Lung (tissue), 12 donors: Measurements from ENCODE around the gene RFX3. TPM values are rescaled to one million over a fixed set of nuclear protein-coding genes. Genes with fewer than 3 reads are reported as not detected.

ENCODE experiments used
- ATAC-seq: fragments of 200-7000 bp; cut with Tn5 transposase; one replicate; pipeline ENCODE4 v1.9.1; 2020; ENCODE audit warnings: moderate number of reproducible peaks; ENCODE audit not compliant: insufficient read depth, low FRiP score
- DNase-seq, 3 donors: peaks; one replicate each; pipeline ENCODE4 v3.0.0-alpha.2; 2013 to 2017
- H3K27ac ChIP-seq, 2 donors: one replicate each; pipeline ENCODE4 v1.5.1; 2013; ENCODE audit warnings: mild to moderate bottlenecking in 2 of 2, moderate library complexity in 2 of 2, control low read depth in 1 of 2, inconsistent platforms in 1 of 2, low read depth in 1 of 2, low read length in 1 of 2
- H3K27me3 ChIP-seq, 3 donors: one replicate each; pipeline ENCODE4 v1.5.1; 2013; ENCODE audit warnings: low read length in 2 of 3; ENCODE audit not compliant: control insufficient read depth in 3 of 3, insufficient read depth in 3 of 3
- H3K36me3 ChIP-seq, 4 donors: one replicate each; pipeline ENCODE4 v1.5.1; 2013; ENCODE audit warnings: low read length in 4 of 4, mild to moderate bottlenecking in 1 of 4, moderate library complexity in 1 of 4; ENCODE audit not compliant: control insufficient read depth in 4 of 4, insufficient read depth in 4 of 4
- H3K4me1 ChIP-seq, 5 donors: one replicate each; pipeline ENCODE4 v1.5.1; 2013; ENCODE audit warnings: low read length in 5 of 5, mild to moderate bottlenecking in 2 of 5, moderate library complexity in 1 of 5; ENCODE audit not compliant: control insufficient read depth in 5 of 5, insufficient read depth in 5 of 5
- H3K4me3 ChIP-seq: one replicate; pipeline ENCODE4 v1.5.1; 2013; ENCODE audit warnings: mild to moderate bottlenecking, control low read depth, moderate library complexity
- H3K9ac ChIP-seq, 2 donors: one replicate each; pipeline ENCODE4 v1.5.1; 2013; ENCODE audit warnings: low read length in 2 of 2, control low read depth in 1 of 2; ENCODE audit not compliant: insufficient read depth in 1 of 2
- H3K9me3 ChIP-seq, 4 donors: one replicate each; pipeline ENCODE4 v1.5.1; 2013; ENCODE audit warnings: low read length in 3 of 4, mild to moderate bottlenecking in 1 of 4, moderate library complexity in 1 of 4; ENCODE audit not compliant: control insufficient read depth in 4 of 4, insufficient read depth in 3 of 4
- WGBS, 2 donors: extraction: QIAGEN DNeasy Blood & Tissue Kit; methylation state at CpG; one replicate each; pipeline ENCODE4 v1.1.7; 2013; 5-methylcytosine and 5-hydroxymethylcytosine counted together
- polyA plus RNA-seq, 2 donors: library from polyadenylated mRNA; stranded (reverse); fragments of 200-250 nt; gene quantifications; one replicate each; pipeline ENCODE4 v1.2.1, GENCODE V29; 2013
- total RNA-seq, 2 donors: library from RNA; depleted of rRNA in 1 of 2; stranded (reverse); fragments of >200 nt in 1 of 2; gene quantifications; one replicate each; pipeline ENCODE4 v1.2.1, GENCODE V29; 2014 to 2021
- TF ChIP-seq, protein P1 (sequence below): IDR thresholded peaks from 2 replicates; pipeline ENCODE4 v1.5.1; 2012; ENCODE audit warnings: mild to moderate bottlenecking; ENCODE audit errors: control extremely low read depth, extremely low read depth
- donor health status: control.
- donor health status: control.
- donor health status: Bipolar disorder and iron deficiency.
- donor health status: healthy.
- donor health status: DM: yes; HTN: yes; CAD: no.

Gene RFX3
- total and polyA plus RNA-seq, 4 donors = 3.3 to 45.8 (median 14.0) TPM

DNA sequence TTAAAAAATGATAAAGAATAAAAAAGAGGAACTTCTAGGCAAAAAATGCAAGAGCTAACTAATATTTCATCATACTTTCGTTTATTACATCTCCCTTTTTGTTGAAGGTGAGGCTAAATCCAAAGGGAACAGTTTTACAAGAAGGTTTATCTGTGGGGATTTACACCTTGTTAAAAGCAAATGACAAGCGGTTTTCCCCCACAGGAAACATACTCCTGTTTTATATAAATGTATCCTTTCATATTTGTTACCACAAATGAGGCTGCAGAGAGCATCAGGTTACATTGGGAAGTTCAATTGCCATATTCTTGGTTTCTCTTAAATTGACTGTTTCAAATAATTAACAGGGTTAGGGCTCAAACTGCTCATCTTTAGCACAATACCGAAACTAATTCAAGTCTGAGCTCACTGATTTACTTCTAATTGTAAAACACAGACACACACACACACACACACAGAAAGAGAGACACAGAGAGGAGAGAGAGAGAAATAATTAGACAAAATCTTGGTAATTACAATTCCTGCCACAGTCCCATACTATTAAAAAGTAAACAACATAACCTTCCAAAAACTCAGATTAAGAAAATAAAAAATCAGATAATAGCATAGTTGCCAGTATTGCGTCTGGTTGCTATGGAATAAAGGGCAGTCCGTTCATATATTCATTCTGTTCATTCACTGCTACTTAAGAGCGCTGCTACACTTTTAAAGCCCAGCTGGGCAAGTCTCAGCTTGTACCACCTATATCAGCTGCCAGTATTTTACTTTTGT is 17.1 kb downstream of the RFX3 start:
- Histone ChIP-seq H3K4me1 (peaks cover 0 to 5% (median 0%) of the 10 kb centered on the region in 5 donors), H3K9ac (no peak overlapping the region), H3K27ac (no peak overlapping the region), H3K36me3 (no peaks in the 10 kb centered on the region), H3K27me3 (no peaks in the 10 kb centered on the region), H3K9me3 (no peaks in the 10 kb centered on the region), H3K4me3 (no peak overlapping the region)
- DNase-seq (peak in 2 of 3 donors; percentile 54 to 62), ATAC-seq (no peak)
- 61 to 73% methylated on average over 6 of the region's 6 CpGs for WGBS, 2 donors
- TF ChIP-seq, protein P1, sequence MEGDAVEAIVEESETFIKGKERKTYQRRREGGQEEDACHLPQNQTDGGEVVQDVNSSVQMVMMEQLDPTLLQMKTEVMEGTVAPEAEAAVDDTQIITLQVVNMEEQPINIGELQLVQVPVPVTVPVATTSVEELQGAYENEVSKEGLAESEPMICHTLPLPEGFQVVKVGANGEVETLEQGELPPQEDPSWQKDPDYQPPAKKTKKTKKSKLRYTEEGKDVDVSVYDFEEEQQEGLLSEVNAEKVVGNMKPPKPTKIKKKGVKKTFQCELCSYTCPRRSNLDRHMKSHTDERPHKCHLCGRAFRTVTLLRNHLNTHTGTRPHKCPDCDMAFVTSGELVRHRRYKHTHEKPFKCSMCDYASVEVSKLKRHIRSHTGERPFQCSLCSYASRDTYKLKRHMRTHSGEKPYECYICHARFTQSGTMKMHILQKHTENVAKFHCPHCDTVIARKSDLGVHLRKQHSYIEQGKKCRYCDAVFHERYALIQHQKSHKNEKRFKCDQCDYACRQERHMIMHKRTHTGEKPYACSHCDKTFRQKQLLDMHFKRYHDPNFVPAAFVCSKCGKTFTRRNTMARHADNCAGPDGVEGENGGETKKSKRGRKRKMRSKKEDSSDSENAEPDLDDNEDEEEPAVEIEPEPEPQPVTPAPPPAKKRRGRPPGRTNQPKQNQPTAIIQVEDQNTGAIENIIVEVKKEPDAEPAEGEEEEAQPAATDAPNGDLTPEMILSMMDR = no peak

DNA sequence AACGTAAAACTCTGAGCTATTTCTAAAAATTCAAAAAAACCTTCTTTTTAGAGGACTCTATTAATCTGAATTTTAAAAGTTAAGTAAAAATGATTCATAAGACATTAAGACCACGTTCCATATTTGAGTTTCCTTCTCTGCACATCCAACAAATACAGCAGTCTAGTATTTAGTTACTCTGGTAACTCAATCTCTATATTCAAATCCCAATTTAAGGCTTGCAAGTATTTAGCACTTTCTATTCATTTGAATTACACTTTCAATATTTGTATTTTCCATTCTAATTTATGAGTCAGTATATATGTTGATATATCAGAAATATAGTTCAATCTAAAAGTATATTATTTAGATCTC is 17.7 kb downstream of the RFX3 start:
- TF ChIP-seq, protein P1 = no peak
- WGBS, 2 donors = 30 to 67% methylated on average over 2 of the region's 2 CpGs
- no peaks in the 10 kb centered on the region for H3K36me3 ChIP-seq
- ATAC-seq (no peak), DNase-seq (no peak)
- H3K4me3 ChIP-seq = no peak overlapping the region
- H3K9ac ChIP-seq = no peak overlapping the region
- H3K27me3 ChIP-seq = no peaks in the 10 kb centered on the region
- no peaks in the 10 kb centered on the region for H3K9me3 ChIP-seq
- H3K4me1 ChIP-seq = peaks cover 0 to 5% (median 0%) of the 10 kb centered on the region in 5 donors
- H3K27ac ChIP-seq = no peak overlapping the region

DNA sequence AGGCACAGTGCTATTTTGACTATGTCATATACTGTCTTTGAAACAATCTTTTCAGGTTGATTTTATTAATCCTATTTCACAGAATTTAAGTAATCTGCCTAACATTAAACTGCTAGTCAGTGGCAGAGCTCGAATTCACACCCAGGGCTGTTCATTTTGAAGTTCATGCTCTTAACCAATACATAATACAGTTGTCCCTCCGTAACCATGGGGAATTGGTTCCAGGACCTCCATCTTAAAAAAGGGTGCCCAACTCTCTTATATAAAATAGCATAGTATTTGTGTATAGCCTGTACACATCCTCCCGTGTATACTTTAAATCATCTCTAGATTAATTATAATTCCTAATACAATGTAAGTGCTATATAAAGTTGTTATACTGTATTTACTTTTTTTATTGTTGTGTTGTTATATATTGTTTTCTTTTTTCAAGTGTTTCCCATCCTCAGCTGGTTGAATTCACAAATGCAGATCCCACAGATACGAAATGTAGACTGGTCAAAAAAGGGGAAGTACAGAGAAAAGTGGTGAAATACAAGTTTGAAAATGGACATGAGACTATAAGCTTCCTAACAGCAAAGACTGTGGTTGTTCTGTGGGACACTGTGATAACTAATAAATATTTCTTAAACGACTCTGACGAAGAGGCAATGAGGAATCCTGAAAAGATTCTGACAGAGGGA is 18.3 kb downstream of the RFX3 start:
- 56 to 68% methylated on average over 6 of the region's 6 CpGs for WGBS, 2 donors
- no peaks in the 10 kb centered on the region for H3K27me3 ChIP-seq
- no peak overlapping the region for H3K27ac ChIP-seq
- ATAC-seq (no peak), DNase-seq (no peak)
- no peak overlapping the region for H3K9ac ChIP-seq
- H3K4me1 ChIP-seq = peaks cover 0 to 5% (median 0%) of the 10 kb centered on the region in 5 donors
- no peak overlapping the region for H3K4me3 ChIP-seq
- H3K9me3 ChIP-seq = no peaks in the 10 kb centered on the region
- H3K36me3 ChIP-seq = no peaks in the 10 kb centered on the region
- TF ChIP-seq, protein P1 = no peak
